Measurements from ENCODE around the gene SEMA3C.

DNA sequence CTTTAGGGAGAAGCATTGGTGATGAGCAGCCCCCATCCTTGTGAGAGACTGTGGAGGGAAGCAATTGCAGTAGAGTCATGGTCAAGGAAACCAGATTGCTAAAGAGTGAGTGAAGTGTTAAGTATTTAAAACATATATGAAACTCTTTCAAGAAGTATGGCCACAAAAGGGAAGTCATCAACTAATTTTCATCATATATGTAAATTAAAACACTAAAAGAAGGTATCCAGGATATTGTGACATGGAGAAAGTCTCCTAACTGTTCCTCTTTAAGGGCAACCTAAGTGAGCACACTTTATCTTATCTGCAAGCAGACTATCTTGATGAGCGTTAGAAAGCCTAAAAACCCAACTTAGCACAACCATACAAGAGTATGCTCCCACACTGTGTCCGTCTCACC, 210.7 kb downstream of the SEMA3C start:
- TF ChIP-seq, protein P1, sequence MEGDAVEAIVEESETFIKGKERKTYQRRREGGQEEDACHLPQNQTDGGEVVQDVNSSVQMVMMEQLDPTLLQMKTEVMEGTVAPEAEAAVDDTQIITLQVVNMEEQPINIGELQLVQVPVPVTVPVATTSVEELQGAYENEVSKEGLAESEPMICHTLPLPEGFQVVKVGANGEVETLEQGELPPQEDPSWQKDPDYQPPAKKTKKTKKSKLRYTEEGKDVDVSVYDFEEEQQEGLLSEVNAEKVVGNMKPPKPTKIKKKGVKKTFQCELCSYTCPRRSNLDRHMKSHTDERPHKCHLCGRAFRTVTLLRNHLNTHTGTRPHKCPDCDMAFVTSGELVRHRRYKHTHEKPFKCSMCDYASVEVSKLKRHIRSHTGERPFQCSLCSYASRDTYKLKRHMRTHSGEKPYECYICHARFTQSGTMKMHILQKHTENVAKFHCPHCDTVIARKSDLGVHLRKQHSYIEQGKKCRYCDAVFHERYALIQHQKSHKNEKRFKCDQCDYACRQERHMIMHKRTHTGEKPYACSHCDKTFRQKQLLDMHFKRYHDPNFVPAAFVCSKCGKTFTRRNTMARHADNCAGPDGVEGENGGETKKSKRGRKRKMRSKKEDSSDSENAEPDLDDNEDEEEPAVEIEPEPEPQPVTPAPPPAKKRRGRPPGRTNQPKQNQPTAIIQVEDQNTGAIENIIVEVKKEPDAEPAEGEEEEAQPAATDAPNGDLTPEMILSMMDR (IDR thresholded peaks at IDR 0.05; ENCODE audit: poor library complexity) = no peak
- TF ChIP-seq EZH2 (IDR thresholded peaks at IDR 0.05; ENCODE audit: borderline replicate concordance) (no peak), EZH2phosphoT487 (IDR thresholded peaks at IDR 0.05; ENCODE audit: low read depth, severe bottlenecking, unreplicated experiment) (no peak)
